Measurements from ENCODE around the gene KIAA0513.

- TF ChIP-seq CTCF (IDR thresholded peaks at IDR 0.05; ENCODE audit: low read depth, low read length) (no peak), POLR2A (IDR thresholded peaks at IDR 0.05; ENCODE audit: extremely low read depth, insufficient read length) (no peak)
Measured at GRCh38 chr16:85025781-85026653, 1.6 kb upstream of the KIAA0513 start.
